Sigmoid colon (tissue), 3 donors: ENCODE results near the gene ASS1.

Source experiments
- CTCF ChIP-seq, 4 experiments: fragments of 450-650 bp in 3 of 4; fragments of 200-600 bp in 1 of 4; IDR thresholded peaks; one replicate each; pipeline ENCODE4 v1.5.1; 2016 to 2019; ENCODE audit warnings: antibody characterized with exemption in 4 of 4, mild to moderate bottlenecking in 3 of 4, moderate library complexity in 2 of 4
- POLR2A ChIP-seq, 2 donors: fragments of 450-650 bp; IDR thresholded peaks; one replicate each; pipeline ENCODE4 v1.6.1; 2016; ENCODE audit warnings: antibody characterized with exemption in 2 of 2, mild to moderate bottlenecking in 2 of 2, moderate library complexity in 2 of 2

GRCh38 chr9:130493021-130493420 is 48.3 kb downstream of the ASS1 start:
- TF ChIP-seq POLR2A (IDR thresholded peaks at IDR 0.05) = no peak
- TF ChIP-seq CTCF (IDR thresholded peaks at IDR 0.05) = no peak
